Stomach (tissue), 9 donors: Measurements from ENCODE around the gene PITPNC1. TPM values are rescaled to one million over a fixed set of nuclear protein-coding genes. Genes with fewer than 3 reads are reported as not detected.

ENCODE experiments used
- DNase-seq, 2 donors: peaks; one replicate each; pipeline versions ENCODE4 v3.0.0 to v3.0.0-alpha.2; 2013 to 2019
- H3K27ac ChIP-seq, 5 donors: fragments of 200-600 bp in 4 of 5; sonication (generic) in 4 of 5; one replicate each; pipeline ENCODE4 v1.5.1; 2013 to 2019; ENCODE audit warnings: mild to moderate bottlenecking in 1 of 5, moderate library complexity in 1 of 5
- H3K27me3 ChIP-seq, 3 donors: fragments of 200-600 bp; sonication (generic); one replicate each; pipeline ENCODE4 v1.5.1; 2017 to 2019; ENCODE audit warnings: mixed run types in 1 of 3
- H3K36me3 ChIP-seq, 4 donors: fragments of 200-600 bp; sonication (generic); 1 replicate in 3 of 4; 2 replicates in 1 of 4; pipeline ENCODE4 v1.5.1; 2016 to 2019
- H3K4me1 ChIP-seq, 4 donors: fragments of 200-600 bp; sonication (generic); one replicate each; pipeline ENCODE4 v1.5.1; 2016 to 2019
- H3K4me3 ChIP-seq, 4 donors: fragments of 200-600 bp; sonication (generic) in 3 of 4; one replicate each; pipeline ENCODE4 v1.5.1; 2016 to 2019; ENCODE audit warnings: mild to moderate bottlenecking in 1 of 4
- H3K9me3 ChIP-seq, 4 donors: fragments of 200-600 bp; sonication (generic); one replicate each; pipeline ENCODE4 v1.5.1; 2016 to 2019
- CTCF ChIP-seq, 7 experiments: fragments of 450-650 bp in 4 of 7; fragments of 200-600 bp in 3 of 7; sonication (generic) in 3 of 7; IDR thresholded peaks; one replicate each; pipeline ENCODE4 v1.5.1; 2016 to 2019; ENCODE audit warnings: antibody characterized with exemption in 7 of 7, control low read depth in 2 of 7, mild to moderate bottlenecking in 1 of 7
- EP300 ChIP-seq: sonication (generic); formaldehyde crosslinking; IDR thresholded peaks from one replicate; pipeline ENCODE4 v1.6.1; 2017; ENCODE audit warnings: antibody characterized with exemption
- POLR2A ChIP-seq, 4 donors: fragments of 450-650 bp; IDR thresholded peaks; one replicate each; pipeline ENCODE4 v1.6.1; 2016; ENCODE audit warnings: antibody characterized with exemption in 4 of 4, control low read depth in 2 of 4, mild to moderate bottlenecking in 1 of 4, moderate library complexity in 1 of 4
- POLR2AphosphoS5 ChIP-seq, 3 donors: sonication (generic); formaldehyde crosslinking; IDR thresholded peaks; one replicate each; pipeline ENCODE4 v1.6.1; 2016; ENCODE audit warnings: antibody characterized with exemption in 3 of 3
- WGBS, 5 donors: extraction: QIAGEN DNeasy Blood & Tissue Kit in 3 of 5; methylation state at CpG; one replicate each; pipeline versions ENCODE4 v1.1.5 to v1.1.7; 2013 to 2018; 5-methylcytosine and 5-hydroxymethylcytosine counted together
- intact Hi-C: fragments of 100-400 bp; cut with DNase I; formaldehyde crosslinking; loops from one replicate; pipeline ENCODE4 v1.15.1; 2023; ENCODE audit warnings: low total_unique reads
- polyA plus RNA-seq, 3 donors: library from polyadenylated mRNA; stranded (reverse); fragments of 200-250 nt; gene quantifications; one replicate each; pipeline ENCODE4 v1.2.3, GENCODE V29; 2013
- total RNA-seq, 5 donors: library from RNA; depleted of rRNA; stranded (reverse); fragments of >200 nt; gene quantifications; one replicate each; pipeline versions ENCODE4 v1.1.0 to v1.2.3, GENCODE V29; 2014 to 2016
- donor health status: healthy with polysubstance abuse.
- donor health status: Bipolar disorder and iron deficiency.
- donor health status: healthy.

The PITPNC1 gene
- total and polyA plus RNA-seq, 8 donors, result 2.3 to 25.3 (median 14.4) TPM

GRCh38 chr17:67500261-67500660 is 123.2 kb downstream of the PITPNC1 start:
- no peaks in the 10 kb centered on the region for H3K27me3 ChIP-seq
- TF ChIP-seq POLR2AphosphoS5 (IDR thresholded peaks at IDR 0.05) (no peak), CTCF (IDR thresholded peaks at IDR 0.05) (no peak), POLR2A (IDR thresholded peaks at IDR 0.05) (no peak), EP300 (no peak)
- H3K36me3 ChIP-seq, result no peaks in the 10 kb centered on the region
- no peak overlapping the region for H3K27ac ChIP-seq
- intact Hi-C loops, result no loop called here
- H3K9me3 ChIP-seq, result no peaks in the 10 kb centered on the region
- H3K4me1 ChIP-seq, result no peaks in the 10 kb centered on the region
- no peak overlapping the region for H3K4me3 ChIP-seq
- WGBS, 5 donors, result 58 to 80% (median 72%) methylated on average over 2 of the region's 2 CpGs
- no peak for DNase-seq

GRCh38 chr17:67500677-67501300 is 123.7 kb downstream of the PITPNC1 start:
- H3K36me3 ChIP-seq, result no peaks in the 10 kb centered on the region
- no peaks in the 10 kb centered on the region for H3K9me3 ChIP-seq
- 95 to 98% (median 97%) methylated on average over 11 of the region's 11 CpGs for WGBS, 5 donors
- intact Hi-C loops, result no loop called here
- no peaks in the 10 kb centered on the region for H3K4me1 ChIP-seq
- no peak overlapping the region for H3K4me3 ChIP-seq
- no peak overlapping the region for H3K27ac ChIP-seq
- DNase-seq, result no peak
- no peaks in the 10 kb centered on the region for H3K27me3 ChIP-seq
- no peak for TF ChIP-seq EP300
- no peak for TF ChIP-seq CTCF (IDR thresholded peaks at IDR 0.05)
- TF ChIP-seq POLR2A (IDR thresholded peaks at IDR 0.05), result no peak
- no peak for TF ChIP-seq POLR2AphosphoS5 (IDR thresholded peaks at IDR 0.05)

GRCh38 chr17:67502151-67502550 is 125.1 kb downstream of the PITPNC1 start:
- 89 to 92% (median 90%) methylated on average over 3 of the region's 3 CpGs for WGBS, 5 donors

GRCh38 chr17:67503184-67503583 is 126.1 kb downstream of the PITPNC1 start:
- intact Hi-C loops, result no loop called here
- H3K4me3 ChIP-seq, result no peak overlapping the region
- no peak for DNase-seq
- no peaks in the 10 kb centered on the region for H3K27me3 ChIP-seq
- no peak for TF ChIP-seq POLR2A (IDR thresholded peaks at IDR 0.05)
- TF ChIP-seq POLR2AphosphoS5 (IDR thresholded peaks at IDR 0.05), result no peak
- no peak for TF ChIP-seq EP300
- no peak for TF ChIP-seq CTCF (IDR thresholded peaks at IDR 0.05)
- no peak overlapping the region for H3K27ac ChIP-seq
- no peaks in the 10 kb centered on the region for H3K4me1 ChIP-seq
- no peaks in the 10 kb centered on the region for H3K36me3 ChIP-seq
- H3K9me3 ChIP-seq, result peaks cover 0 to 10% (median 5%) of the 10 kb centered on the region in 4 donors
- WGBS, 5 donors, result 29 to 52% (median 40%) methylated on average over 1 of the region's 1 CpG

More at GRCh38 chr17:67502151-67502550, 125.1 kb downstream of the PITPNC1 start:
- no peak for TF ChIP-seq CTCF (IDR thresholded peaks at IDR 0.05)
- TF ChIP-seq POLR2A (IDR thresholded peaks at IDR 0.05), result no peak
- TF ChIP-seq EP300, result no peak
- TF ChIP-seq POLR2AphosphoS5 (IDR thresholded peaks at IDR 0.05), result no peak
- DNase-seq, result no peak
- Histone ChIP-seq H3K9me3 (peaks cover 0 to 2% (median 0%) of the 10 kb centered on the region in 4 donors), H3K27me3 (no peaks in the 10 kb centered on the region), H3K4me3 (no peak overlapping the region), H3K4me1 (no peaks in the 10 kb centered on the region), H3K36me3 (no peaks in the 10 kb centered on the region), H3K27ac (no peak overlapping the region)
- intact Hi-C loops, result no loop called here
